Neural cell (in vitro differentiated cells): ENCODE data around the gene UROC1.

Experiments
- CTCF ChIP-seq: fragments of 450-650 bp; IDR thresholded peaks from 2 replicates; pipeline ENCODE4 v1.5.1; 2014; ENCODE audit warnings: antibody characterized with exemption, mild to moderate bottlenecking, moderate library complexity; ENCODE audit not compliant: poor library complexity, severe bottlenecking
- EP300 ChIP-seq: fragments of 450-650 bp; conservative IDR thresholded peaks from 2 replicates; pipeline ENCODE4 v1.6.1; 2014; ENCODE audit warnings: antibody characterized with exemption, mild to moderate bottlenecking, moderate library complexity; ENCODE audit not compliant: poor library complexity, severe bottlenecking
- EZH2 ChIP-seq: fragments of 200-600, 300-800 bp; shearing (Covaris generic), sonication (generic); IDR thresholded peaks from 2 replicates; pipeline ENCODE4 v1.6.1; 2014; ENCODE audit warnings: antibody characterized with exemption, low read length, borderline replicate concordance, mild to moderate bottlenecking; ENCODE audit not compliant: insufficient read depth, poor library complexity, severe bottlenecking
- MXI1 ChIP-seq: fragments of 450-650 bp; conservative IDR thresholded peaks from 2 replicates; pipeline ENCODE4 v1.6.1; 2014; ENCODE audit warnings: antibody characterized with exemption, mild to moderate bottlenecking; ENCODE audit not compliant: poor library complexity, severe bottlenecking
- POLR2AphosphoS5 ChIP-seq: IDR thresholded peaks from 2 replicates; pipeline ENCODE4 v1.6.1; 2012
- REST ChIP-seq: IDR thresholded peaks from 2 replicates; pipeline ENCODE4 v1.6.1; 2012; ENCODE audit warnings: borderline replicate concordance
- TAF1 ChIP-seq: IDR thresholded peaks from 2 replicates; pipeline ENCODE4 v1.6.1; 2012; ENCODE audit warnings: low read depth

GRCh38 chr3:126522363-126522788 is 4.8 kb upstream of the UROC1 start:
- peak; percentile 88 for TF ChIP-seq CTCF
- no peak for TF ChIP-seq EZH2
- no peak for TF ChIP-seq POLR2AphosphoS5
- TF ChIP-seq TAF1: no peak
- no peak for TF ChIP-seq EP300
- TF ChIP-seq REST: peak; percentile 63
- peak; percentile 17 for TF ChIP-seq MXI1
